Erythroblast (primary cell): ENCODE results near the gene CAPZA2.

ENCODE experiments used
- GATA1 ChIP-seq: IDR thresholded peaks from 2 replicates; pipeline ENCODE4 v1.6.1; 2011; ENCODE audit warnings: low read depth, mild to moderate bottlenecking, control low read depth, low read length, moderate library complexity
- POLR2A ChIP-seq: IDR thresholded peaks from 2 replicates; pipeline ENCODE4 v1.6.1; 2011; ENCODE audit warnings: mild to moderate bottlenecking, low read length

DNA sequence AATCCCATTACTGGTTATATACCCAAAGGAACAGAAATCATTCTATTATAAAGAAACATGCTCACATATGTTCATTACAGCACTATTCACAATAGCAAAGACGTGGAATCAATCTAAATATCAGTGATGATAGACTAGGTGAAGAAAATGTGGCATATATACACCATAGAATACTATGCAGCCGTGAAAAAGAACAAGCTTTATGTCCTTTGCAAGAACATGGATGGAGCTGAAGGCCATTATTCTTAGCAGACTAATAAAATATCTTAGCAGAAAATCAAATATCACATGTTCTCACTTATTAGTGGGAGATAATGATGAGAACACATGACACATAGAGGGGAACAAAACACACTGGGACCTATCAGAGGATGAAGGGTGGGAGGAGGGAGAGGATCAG, 38.8 kb downstream of the CAPZA2 start:
- no peak for TF ChIP-seq POLR2A
- TF ChIP-seq GATA1, result no peak
